Measurements from ENCODE around the gene CELSR2. TPM values are rescaled to one million over a fixed set of nuclear protein-coding genes. Genes with fewer than 3 reads are reported as not detected.

Gene CELSR2
- polyA plus RNA-seq, 1 donor (not counting 4 experiments of a cell fraction or from before 2014, with no cell fraction given): 7.3 TPM

DNA sequence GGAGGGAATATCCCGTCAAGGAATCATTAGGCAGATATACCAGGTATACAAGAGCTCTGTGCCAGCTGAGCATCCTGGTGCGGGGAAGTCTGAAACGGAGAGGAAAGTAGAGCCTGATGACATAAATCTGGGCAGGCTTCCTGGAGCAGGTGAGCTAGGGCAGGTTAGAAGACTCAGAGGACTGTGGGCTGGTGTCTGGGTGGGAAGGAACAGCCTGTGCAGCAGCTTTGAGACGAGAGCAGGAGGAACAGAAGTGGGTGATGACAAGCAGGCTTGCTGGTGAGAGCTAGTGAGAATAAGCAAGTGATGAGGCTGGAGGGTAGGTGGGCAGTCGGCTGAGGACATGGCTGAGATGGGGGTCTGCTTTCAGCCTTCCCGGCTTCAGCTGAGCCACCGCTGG lies 6.7 kb downstream of the CELSR2 start:
- no peak for FAIRE-seq
- peaks cover 6% of the 10 kb centered on the region for H3K9me1 ChIP-seq (ENCODE audit: control insufficient read depth, extremely low read depth, insufficient read depth, low read length)
- no peak overlapping the region for H3K9ac ChIP-seq (ENCODE audit: control insufficient read depth, extremely low read depth, insufficient read depth, low read length)
- H3K4me1 ChIP-seq (ENCODE audit: control insufficient read depth, extremely low read depth, insufficient read depth, low read length): peaks cover 49% of the 10 kb centered on the region
- peaks cover 31% of the 10 kb centered on the region for H3K79me2 ChIP-seq (ENCODE audit: control insufficient read depth, insufficient read depth, low read length)
- no peaks in the 10 kb centered on the region for H3K27me3 ChIP-seq (ENCODE audit: control insufficient read depth, extremely low read depth, insufficient read depth, low read length)
- dilution Hi-C loops (cut with MboI; ENCODE audit: extremely low pct_ligation_motif_present, low sequenced_read_pairs): no loop called here
- TF ChIP-seq, protein P1, sequence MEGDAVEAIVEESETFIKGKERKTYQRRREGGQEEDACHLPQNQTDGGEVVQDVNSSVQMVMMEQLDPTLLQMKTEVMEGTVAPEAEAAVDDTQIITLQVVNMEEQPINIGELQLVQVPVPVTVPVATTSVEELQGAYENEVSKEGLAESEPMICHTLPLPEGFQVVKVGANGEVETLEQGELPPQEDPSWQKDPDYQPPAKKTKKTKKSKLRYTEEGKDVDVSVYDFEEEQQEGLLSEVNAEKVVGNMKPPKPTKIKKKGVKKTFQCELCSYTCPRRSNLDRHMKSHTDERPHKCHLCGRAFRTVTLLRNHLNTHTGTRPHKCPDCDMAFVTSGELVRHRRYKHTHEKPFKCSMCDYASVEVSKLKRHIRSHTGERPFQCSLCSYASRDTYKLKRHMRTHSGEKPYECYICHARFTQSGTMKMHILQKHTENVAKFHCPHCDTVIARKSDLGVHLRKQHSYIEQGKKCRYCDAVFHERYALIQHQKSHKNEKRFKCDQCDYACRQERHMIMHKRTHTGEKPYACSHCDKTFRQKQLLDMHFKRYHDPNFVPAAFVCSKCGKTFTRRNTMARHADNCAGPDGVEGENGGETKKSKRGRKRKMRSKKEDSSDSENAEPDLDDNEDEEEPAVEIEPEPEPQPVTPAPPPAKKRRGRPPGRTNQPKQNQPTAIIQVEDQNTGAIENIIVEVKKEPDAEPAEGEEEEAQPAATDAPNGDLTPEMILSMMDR (optimal IDR thresholded peaks at IDR 0.05 in 1 of 3, IDR thresholded peaks at IDR 0.05 in 1 of 3, conservative IDR thresholded peaks at IDR 0.05 in 1 of 3; ENCODE audit: extremely low read depth in 1 of 3, insufficient read depth in 2 of 3, low read length in 3 of 3): no peak
- no peak for TF ChIP-seq EZH2 (IDR thresholded peaks at IDR 0.05; ENCODE audit: low read length)
- H2AFZ ChIP-seq (ENCODE audit: control insufficient read depth, low read length): no peak overlapping the region
- DNase-seq (ENCODE audit: low read depth, low spot score): no peak
- H3K4me2 ChIP-seq (ENCODE audit: control insufficient read depth, extremely low read depth, insufficient read depth, low read depth, low read length): no peak overlapping the region
- no peak overlapping the region for H3K27ac ChIP-seq (ENCODE audit: control insufficient read depth, insufficient read depth, low read length)
- H3K4me3 ChIP-seq (ENCODE audit: control insufficient read depth in 2 of 3, extremely low read depth in 1 of 3, insufficient read depth in 2 of 3, low read depth in 1 of 3, low read length in 3 of 3): no peak overlapping the region
- no peaks in the 10 kb centered on the region for H4K20me1 ChIP-seq (ENCODE audit: control insufficient read depth, extremely low read depth, insufficient read depth, low read length)
- peaks cover 7 to 11% of the 10 kb centered on the region in 2 experiments for H3K36me3 ChIP-seq (ENCODE audit: control insufficient read depth in 2 of 2, extremely low read depth in 1 of 2, insufficient read depth in 2 of 2, low read length in 2 of 2)
- H3K9me3 ChIP-seq (ENCODE audit: control insufficient read depth, low read depth, low read length): no peaks in the 10 kb centered on the region

- Histone ChIP-seq H2AFZ (ENCODE audit: control insufficient read depth, low read length) (no peak overlapping the region), H3K9me3 (ENCODE audit: control insufficient read depth, low read depth, low read length) (no peaks in the 10 kb centered on the region), H3K79me2 (ENCODE audit: control insufficient read depth, insufficient read depth, low read length) (peaks cover 24% of the 10 kb centered on the region), H3K4me3 (ENCODE audit: control insufficient read depth in 2 of 3, extremely low read depth in 1 of 3, insufficient read depth in 2 of 3, low read depth in 1 of 3, low read length in 3 of 3) (peak overlapping the region in 1 of 3 experiments; percentile 17), H3K27ac (ENCODE audit: control insufficient read depth, insufficient read depth, low read length) (peak overlapping the region; percentile 52), H3K4me2 (ENCODE audit: control insufficient read depth, extremely low read depth, insufficient read depth, low read depth, low read length) (peak overlapping the region; percentile 55), H4K20me1 (ENCODE audit: control insufficient read depth, extremely low read depth, insufficient read depth, low read length) (no peaks in the 10 kb centered on the region), H3K4me1 (ENCODE audit: control insufficient read depth, extremely low read depth, insufficient read depth, low read length) (peaks cover 49% of the 10 kb centered on the region), H3K9ac (ENCODE audit: control insufficient read depth, extremely low read depth, insufficient read depth, low read length) (peak overlapping the region; percentile 9), H3K9me1 (ENCODE audit: control insufficient read depth, extremely low read depth, insufficient read depth, low read length) (peaks cover 6% of the 10 kb centered on the region), H3K36me3 (ENCODE audit: control insufficient read depth in 2 of 2, extremely low read depth in 1 of 2, insufficient read depth in 2 of 2, low read length in 2 of 2) (peaks cover 6 to 12% of the 10 kb centered on the region in 2 experiments), H3K27me3 (ENCODE audit: control insufficient read depth, extremely low read depth, insufficient read depth, low read length) (no peaks in the 10 kb centered on the region)
- peak; percentile 97 for DNase-seq (ENCODE audit: low read depth, low spot score)
- peak; percentile 93 for FAIRE-seq
- TF ChIP-seq, protein P1 (optimal IDR thresholded peaks at IDR 0.05 in 1 of 3, IDR thresholded peaks at IDR 0.05 in 1 of 3, conservative IDR thresholded peaks at IDR 0.05 in 1 of 3; ENCODE audit: extremely low read depth in 1 of 3, insufficient read depth in 2 of 3, low read length in 3 of 3): no peak
- TF ChIP-seq EZH2 (IDR thresholded peaks at IDR 0.05; ENCODE audit: low read length): no peak
- dilution Hi-C loops (cut with MboI; ENCODE audit: extremely low pct_ligation_motif_present, low sequenced_read_pairs): no loop called here
These were observed 7.8 kb downstream of the CELSR2 start for GRCh38 chr1:109256971-109257681.

Data from keratinocyte (primary cell).